Aorta (tissue), 5 donors: Measurements from ENCODE around the gene RBMS1. TPM values are rescaled to one million over a fixed set of nuclear protein-coding genes. Genes with fewer than 3 reads are reported as not detected.

Experiments used
- ATAC-seq: fragments of 200-7000 bp; cut with Tn5 transposase; one replicate; pipeline ENCODE4 v1.9.1; 2022; ENCODE audit warnings: moderate library complexity; ENCODE audit not compliant: low FRiP score
- DNase-seq, 2 donors: peaks; one replicate each; pipeline ENCODE4 v3.0.0-alpha.2; 2020
- H3K27ac ChIP-seq, 2 donors: one replicate each; pipeline ENCODE4 v1.5.1; 2013; ENCODE audit warnings: low read length in 2 of 2, mild to moderate bottlenecking in 2 of 2, moderate library complexity in 2 of 2, control low read depth in 1 of 2, inconsistent platforms in 1 of 2, low read depth in 1 of 2
- H3K27me3 ChIP-seq, 2 donors: one replicate each; pipeline ENCODE4 v1.6.1; 2013; ENCODE audit warnings: control low read depth in 1 of 2, low read length in 1 of 2, mild to moderate bottlenecking in 1 of 2, moderate library complexity in 1 of 2; ENCODE audit not compliant: insufficient read depth in 2 of 2, control insufficient read depth in 1 of 2
- H3K36me3 ChIP-seq, 2 donors: one replicate each; pipeline ENCODE4 v1.6.1; 2013; ENCODE audit warnings: control low read depth in 1 of 2, low read length in 1 of 2, mild to moderate bottlenecking in 1 of 2; ENCODE audit not compliant: insufficient read depth in 2 of 2, control insufficient read depth in 1 of 2
- H3K4me1 ChIP-seq, 2 donors: one replicate each; pipeline ENCODE4 v1.6.1; 2013; ENCODE audit warnings: low read length in 2 of 2, control low read depth in 1 of 2, mild to moderate bottlenecking in 1 of 2, moderate library complexity in 1 of 2; ENCODE audit not compliant: insufficient read depth in 2 of 2, control insufficient read depth in 1 of 2
- H3K4me3 ChIP-seq, 2 donors: one replicate each; pipeline ENCODE4 v1.5.1; 2013; ENCODE audit warnings: low read length in 2 of 2, control low read depth in 1 of 2, mild to moderate bottlenecking in 1 of 2
- H3K9me3 ChIP-seq: one replicate; pipeline ENCODE4 v1.6.1; 2013; ENCODE audit warnings: mild to moderate bottlenecking, low read length; ENCODE audit not compliant: control insufficient read depth
- WGBS, 2 donors: extraction: QIAGEN DNeasy Blood & Tissue Kit; methylation state at CpG; one replicate each; pipeline ENCODE4 v1.1.7; 2013; 5-methylcytosine and 5-hydroxymethylcytosine counted together
- intact Hi-C, 2 donors: fragments of 100-400 bp; cut with DNase I; formaldehyde crosslinking; loops; one replicate each; pipeline versions ENCODE4 v1.14.2 to v1.15.0; 2022
- polyA plus RNA-seq, 2 donors: library from polyadenylated mRNA; stranded (reverse); fragments of 200-250 nt; gene quantifications; one replicate each; pipeline ENCODE4 v1.2.3, GENCODE V29; 2013
- total RNA-seq, 2 donors: library from RNA; stranded (reverse); fragmentation: NEBNext Ultra II Directional; extraction: Animal tissue kit (Norgen Biotek cat#: 25700); gene quantifications; one replicate each; pipeline ENCODE4 v1.2.1, GENCODE V29; 2021
- donor health status: healthy with polysubstance abuse.
- donor health status: Bipolar disorder and iron deficiency.
- donor health status: DM: no; HTN: no; CAD: no.
- donor health status: DM: no; HTN: no; CAD: no.
- donor health status: DM: yes; HTN: yes; CAD: no.

The RBMS1 gene
- total and polyA plus RNA-seq, 4 donors: 32.8 to 146 (median 99.3) TPM

DNA sequence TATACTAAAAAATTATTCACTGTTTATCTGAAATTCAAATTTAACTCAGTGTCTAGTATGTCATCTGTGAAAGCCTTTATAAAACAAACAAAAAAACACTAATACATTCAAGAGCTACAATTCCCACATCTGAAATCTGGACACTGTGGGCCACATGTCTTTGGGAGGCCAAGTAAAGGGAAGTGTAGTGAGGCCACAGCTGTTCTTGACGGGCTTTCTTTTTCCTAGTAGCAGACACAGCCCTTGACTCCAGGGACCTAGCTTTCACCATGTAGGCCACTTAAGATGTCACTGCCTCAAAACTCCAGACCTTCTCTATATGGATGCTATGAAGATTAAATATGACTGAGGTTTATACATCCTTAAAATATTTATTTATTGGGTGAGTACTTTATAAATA, 91.1 kb downstream of the RBMS1 start:
- H3K27me3 ChIP-seq: no peaks in the 10 kb centered on the region
- H3K4me1 ChIP-seq: peaks cover 1 to 8% of the 10 kb centered on the region in 2 donors
- DNase-seq: no peak
- H3K36me3 ChIP-seq: no peaks in the 10 kb centered on the region
- H3K9me3 ChIP-seq: no peaks in the 10 kb centered on the region
- 76 to 78% methylated on average over 1 of the region's 1 CpG for WGBS, 2 donors
- H3K27ac ChIP-seq: no peak overlapping the region
- intact Hi-C loops: no loop called here
- ATAC-seq: no peak
- H3K4me3 ChIP-seq: no peak overlapping the region

DNA sequence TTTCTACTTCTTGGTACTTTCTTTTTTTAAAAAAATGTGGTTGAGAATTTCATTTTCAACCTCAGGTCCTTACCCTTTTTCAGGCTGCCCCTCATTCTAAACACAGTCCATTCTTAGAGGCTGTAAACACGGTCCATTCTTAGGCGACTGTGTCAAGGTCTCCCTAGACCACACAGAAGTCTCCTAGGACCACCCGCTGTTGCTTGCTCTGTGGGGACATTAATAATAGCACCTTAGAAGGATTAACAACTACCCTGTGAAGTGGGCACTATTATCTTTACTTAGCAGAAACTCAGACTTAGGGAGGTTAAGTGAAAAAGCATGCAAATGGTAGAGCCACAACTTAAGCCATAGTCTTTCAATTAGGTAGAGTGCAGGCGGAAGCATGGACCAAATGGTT, 91.7 kb downstream of the RBMS1 start:
- 92 to 94% methylated on average over 4 of the region's 4 CpGs for WGBS, 2 donors
- no peak overlapping the region for H3K27ac ChIP-seq
- H3K4me1 ChIP-seq: peaks cover 1 to 14% of the 10 kb centered on the region in 2 donors
- H3K9me3 ChIP-seq: no peaks in the 10 kb centered on the region
- DNase-seq (no peak), ATAC-seq (no peak)
- H3K36me3 ChIP-seq: no peaks in the 10 kb centered on the region
- H3K4me3 ChIP-seq: no peak overlapping the region
- no peaks in the 10 kb centered on the region for H3K27me3 ChIP-seq
- intact Hi-C loops: no loop called here

DNA sequence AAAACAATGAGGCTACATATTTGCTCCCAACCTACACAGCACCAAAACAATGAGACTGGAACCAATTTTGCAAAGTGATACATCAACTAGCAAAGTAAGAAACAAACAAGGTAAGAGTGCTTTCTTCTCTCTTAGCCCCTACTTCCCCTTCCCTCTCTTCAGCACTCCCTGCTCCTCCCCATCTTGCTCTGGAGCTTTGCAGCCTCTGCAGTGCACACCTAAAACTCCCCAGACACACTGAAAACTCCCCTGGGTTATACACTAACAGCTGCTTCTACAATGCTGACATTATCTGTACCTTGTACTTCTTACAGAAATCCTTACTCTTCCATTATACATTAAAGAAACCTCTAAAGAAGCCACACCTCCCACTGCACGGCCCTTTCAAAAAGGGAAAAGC, 93.7 kb downstream of the RBMS1 start:
- H3K27me3 ChIP-seq: no peaks in the 10 kb centered on the region
- 73 to 78% methylated on average over 1 of the region's 1 CpG for WGBS, 2 donors
- peaks cover 0 to 15% of the 10 kb centered on the region in 2 donors for H3K4me1 ChIP-seq
- DNase-seq (no peak), ATAC-seq (no peak)
- no peaks in the 10 kb centered on the region for H3K9me3 ChIP-seq
- intact Hi-C loops: no loop called here
- H3K36me3 ChIP-seq: no peaks in the 10 kb centered on the region
- no peak overlapping the region for H3K4me3 ChIP-seq
- no peak overlapping the region for H3K27ac ChIP-seq

DNA sequence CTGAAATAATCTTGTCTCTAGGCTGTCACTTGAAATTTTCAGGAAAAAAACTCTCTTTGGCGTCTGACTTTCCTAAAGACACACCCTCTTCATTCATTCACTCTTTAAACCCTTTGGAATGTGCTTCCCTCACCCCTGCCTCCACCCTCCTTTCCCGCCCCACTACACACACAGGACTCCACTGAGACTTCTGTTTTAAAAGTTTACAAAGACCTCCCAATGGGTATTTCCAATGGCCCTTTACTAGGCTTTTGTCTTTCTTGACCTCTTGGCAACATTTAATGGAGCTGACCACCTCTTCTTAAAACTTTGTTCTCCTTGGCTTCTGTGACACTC, 96.1 kb downstream of the RBMS1 start:
- Histone ChIP-seq H3K36me3 (no peaks in the 10 kb centered on the region), H3K4me1 (peaks cover 0 to 10% of the 10 kb centered on the region in 2 donors), H3K4me3 (no peak overlapping the region), H3K9me3 (no peaks in the 10 kb centered on the region), H3K27ac (no peak overlapping the region), H3K27me3 (no peaks in the 10 kb centered on the region)
- WGBS, 2 donors: 2 to 5% methylated on average over 2 of the region's 2 CpGs
- DNase-seq (no peak), ATAC-seq (no peak)
- intact Hi-C loops: no loop called here

DNA sequence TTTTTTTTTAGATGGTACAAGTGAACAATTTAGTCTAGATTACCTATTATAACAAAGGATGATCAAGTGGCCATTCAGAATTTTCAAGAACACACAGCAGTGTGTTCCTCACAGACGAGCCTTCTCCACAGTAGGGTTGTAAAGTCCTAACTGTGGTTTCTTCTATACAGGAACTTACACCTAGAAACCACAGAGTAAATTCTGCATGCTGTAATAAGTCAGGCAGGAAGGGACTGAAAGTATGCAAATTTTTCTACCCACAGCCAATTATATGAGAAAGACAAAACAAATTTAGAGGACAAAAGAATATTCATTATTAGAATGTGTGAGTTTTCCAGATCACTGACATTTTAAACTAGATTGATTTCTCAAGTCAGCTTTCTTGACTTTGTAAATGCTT, 99.5 kb downstream of the RBMS1 start:
- no peaks in the 10 kb centered on the region for H3K9me3 ChIP-seq
- intact Hi-C loops: no loop called here
- H3K27me3 ChIP-seq: no peaks in the 10 kb centered on the region
- no peak for DNase-seq
- WGBS, 2 donors: 30 to 33% methylated on average over 1 of the region's 1 CpG
- no peaks in the 10 kb centered on the region for H3K36me3 ChIP-seq
- no peak overlapping the region for H3K27ac ChIP-seq
- no peak for ATAC-seq
- no peak overlapping the region for H3K4me3 ChIP-seq
- H3K4me1 ChIP-seq: peaks cover 4 to 10% of the 10 kb centered on the region in 2 donors

DNA sequence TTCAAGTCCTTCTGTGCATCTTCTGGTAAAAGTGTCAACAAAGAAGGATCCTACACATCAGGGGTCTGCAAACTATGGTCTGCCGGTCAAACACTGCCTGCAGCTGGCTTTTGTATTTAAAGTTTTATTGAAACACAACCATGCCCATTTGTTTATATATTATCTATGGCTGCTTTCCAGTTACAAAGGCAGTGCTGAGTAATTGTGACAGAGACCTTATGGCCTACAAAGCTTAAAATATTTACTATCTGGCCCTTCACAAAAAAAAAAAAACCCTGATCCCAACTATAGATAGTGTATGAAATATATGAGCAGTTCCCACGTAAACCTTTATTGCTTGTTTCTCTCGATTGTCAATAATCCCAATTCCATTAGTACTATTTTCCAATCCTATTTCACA, 101.4 kb downstream of the RBMS1 start:
- H3K27me3 ChIP-seq: no peaks in the 10 kb centered on the region
- ATAC-seq (no peak), DNase-seq (no peak)
- H3K4me3 ChIP-seq: no peak overlapping the region
- intact Hi-C loops: no loop called here
- no peaks in the 10 kb centered on the region for H3K36me3 ChIP-seq
- no peak overlapping the region for H3K27ac ChIP-seq
- no peaks in the 10 kb centered on the region for H3K9me3 ChIP-seq
- peaks cover 4 to 7% of the 10 kb centered on the region in 2 donors for H3K4me1 ChIP-seq
- WGBS, 2 donors: 84 to 87% methylated on average over 3 of the region's 3 CpGs

DNA sequence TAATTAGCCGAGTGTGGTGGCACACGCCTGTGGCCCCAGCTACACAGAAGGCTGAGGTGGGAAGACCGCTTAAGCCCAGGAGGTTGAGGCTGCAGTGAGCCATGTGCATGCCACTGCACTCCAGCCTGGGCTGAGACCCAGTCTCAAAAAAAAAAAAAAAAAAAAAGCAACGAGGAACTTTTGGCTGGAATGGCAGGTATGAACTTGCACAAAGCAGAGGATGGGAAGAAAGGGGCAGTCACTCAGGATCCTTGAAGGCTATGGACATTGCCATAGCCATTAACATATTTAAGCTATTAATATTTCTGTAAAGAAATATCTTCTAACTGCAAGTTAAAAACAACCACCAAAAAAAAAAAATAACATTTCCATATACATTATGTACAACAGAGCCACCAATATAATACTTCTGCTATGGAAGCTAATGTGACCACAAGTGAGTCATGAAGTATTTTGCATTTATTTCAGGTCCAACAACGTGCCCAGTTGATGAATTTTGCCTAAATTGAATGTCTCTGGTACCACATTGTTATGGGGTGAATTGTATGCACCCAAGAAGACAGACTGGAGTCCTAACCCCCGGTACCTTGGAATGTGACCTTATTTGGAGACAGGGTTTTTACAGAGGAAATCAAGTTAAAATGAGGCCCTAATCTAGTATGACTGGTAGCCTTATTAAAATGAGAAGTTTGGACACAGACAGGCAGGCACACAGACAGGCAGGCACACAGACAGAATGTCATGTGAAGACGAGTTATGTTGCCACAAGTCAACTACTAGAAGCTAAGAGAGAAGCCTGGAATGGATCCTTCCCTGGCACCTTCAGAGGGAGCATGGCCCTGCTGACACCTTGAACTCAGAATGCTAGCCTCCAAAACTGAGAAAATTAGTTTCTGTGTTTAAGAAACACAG, 102.8 kb downstream of the RBMS1 start:
- WGBS, 2 donors: 43 to 49% methylated on average over 7 of the region's 7 CpGs
- H3K4me1 ChIP-seq: peaks cover 6 to 10% of the 10 kb centered on the region in 2 donors
- H3K27ac ChIP-seq: peak overlapping the region; percentile 74 to 76

DNA sequence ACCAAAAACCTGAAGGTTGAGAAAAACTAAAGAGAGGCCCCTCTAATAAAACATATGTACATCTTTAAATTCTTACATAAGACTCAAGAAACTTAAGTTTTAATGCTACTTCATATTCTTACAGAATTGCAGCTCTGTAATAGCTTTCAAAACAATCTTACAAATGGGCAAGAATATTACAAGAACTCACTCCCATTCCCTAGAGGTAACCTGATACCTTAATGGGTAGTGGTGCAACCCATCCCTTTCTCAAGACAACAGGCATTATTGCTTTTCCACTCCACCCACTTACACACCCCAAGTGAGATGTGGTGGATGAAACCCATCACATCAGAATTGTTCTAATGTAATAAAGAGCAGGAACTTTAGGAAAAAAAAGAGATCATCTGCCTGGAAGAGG, 103.7 kb downstream of the RBMS1 start:
- no peak for ATAC-seq
- no peaks in the 10 kb centered on the region for H3K36me3 ChIP-seq
- intact Hi-C loops: loop anchor here in 1 of 2 donors (10.0 kb wide), 1 partner anchor 65 kb away; no protein-coding TSS in a partner anchor
- H3K4me3 ChIP-seq: no peak overlapping the region
- H3K27ac ChIP-seq: no peak overlapping the region
- H3K9me3 ChIP-seq: no peaks in the 10 kb centered on the region
- H3K4me1 ChIP-seq: peaks cover 7 to 13% of the 10 kb centered on the region in 2 donors
- H3K27me3 ChIP-seq: no peaks in the 10 kb centered on the region
- no peak for DNase-seq

More for the DNA sequence above, 102.8 kb downstream of the RBMS1 start:
- intact Hi-C loops: no loop called here
- Histone ChIP-seq H3K9me3 (no peaks in the 10 kb centered on the region), H3K4me3 (no peak overlapping the region), H3K36me3 (no peaks in the 10 kb centered on the region), H3K27me3 (no peaks in the 10 kb centered on the region)
- DNase-seq (no peak), ATAC-seq (no peak)
